ENCODE data around the gene PFN1. TPM values are rescaled to one million over a fixed set of nuclear protein-coding genes. Genes with fewer than 3 reads are reported as not detected.

PFN1 gene
- total and polyA plus RNA-seq, 4 donors, result 95.4 to 299 (median 244) TPM

GRCh38 chr17:4947010-4947410 is 1.3 kb downstream of the PFN1 start:
- 4% methylated on average over 6 of the region's 7 CpGs for WGBS (ENCODE audit: insufficient coverage)
- H3K27me3 ChIP-seq (ENCODE audit: control insufficient read depth, insufficient read depth, low read length), result peaks cover 10% of the 10 kb centered on the region
- H3K27ac ChIP-seq (ENCODE audit: low read depth, low read length), result peak overlapping the region; percentile 87
- DNase-seq (ENCODE audit: low read depth in 4 of 6, low spot score in 6 of 6), result no peak
- H3K9me3 ChIP-seq (ENCODE audit: control insufficient read depth, insufficient read depth, low read length), result no peaks in the 10 kb centered on the region
- peaks cover 29% of the 10 kb centered on the region for H3K4me1 ChIP-seq (ENCODE audit: control insufficient read depth, insufficient read depth, low read length)
- H3K36me3 ChIP-seq (ENCODE audit: control insufficient read depth, insufficient read depth, low read length), result peaks cover 38% of the 10 kb centered on the region
- H3K4me3 ChIP-seq (ENCODE audit: low read depth, low read length), result peak overlapping the region; percentile 92

GRCh38 chr17:4946312-4946976 is 1.9 kb downstream of the PFN1 start:
- no peak overlapping the region for H3K4me3 ChIP-seq (ENCODE audit: low read depth, low read length)
- whole genome bisulfite sequencing (ENCODE audit: insufficient coverage), result 67% methylated on average over 7 of the region's 16 CpGs
- H3K4me1 ChIP-seq (ENCODE audit: control insufficient read depth, insufficient read depth, low read length), result peaks cover 32% of the 10 kb centered on the region
- H3K36me3 ChIP-seq (ENCODE audit: control insufficient read depth, insufficient read depth, low read length), result peaks cover 44% of the 10 kb centered on the region
- peaks cover 10% of the 10 kb centered on the region for H3K27me3 ChIP-seq (ENCODE audit: control insufficient read depth, insufficient read depth, low read length)
- no peak overlapping the region for H3K27ac ChIP-seq (ENCODE audit: low read depth, low read length)
- no peaks in the 10 kb centered on the region for H3K9me3 ChIP-seq (ENCODE audit: control insufficient read depth, insufficient read depth, low read length)
- DNase-seq (ENCODE audit: low read depth in 4 of 6, low spot score in 6 of 6), result no peak

- Histone ChIP-seq H3K27ac (ENCODE audit: low read depth, low read length) (no peak overlapping the region), H3K36me3 (ENCODE audit: control insufficient read depth, insufficient read depth, low read length) (peaks cover 44% of the 10 kb centered on the region)
Observed at GRCh38 chr17:4945944-4946280, 2.4 kb downstream of the PFN1 start.

GRCh38 chr17:4945176-4945943 is 3.0 kb downstream of the PFN1 start:
- H3K36me3 ChIP-seq (ENCODE audit: control insufficient read depth, insufficient read depth, low read length), result peaks cover 44% of the 10 kb centered on the region
- 63% methylated on average over 2 of the region's 7 CpGs for WGBS (ENCODE audit: insufficient coverage)
- H3K9me3 ChIP-seq (ENCODE audit: control insufficient read depth, insufficient read depth, low read length), result no peaks in the 10 kb centered on the region
- no peak overlapping the region for H3K4me3 ChIP-seq (ENCODE audit: low read depth, low read length)
- peaks cover 3% of the 10 kb centered on the region for H3K27me3 ChIP-seq (ENCODE audit: control insufficient read depth, insufficient read depth, low read length)
- H3K27ac ChIP-seq (ENCODE audit: low read depth, low read length), result no peak overlapping the region
- no peak for DNase-seq (ENCODE audit: low read depth in 4 of 6, low spot score in 6 of 6)
- H3K4me1 ChIP-seq (ENCODE audit: control insufficient read depth, insufficient read depth, low read length), result peaks cover 32% of the 10 kb centered on the region

More at GRCh38 chr17:4945944-4946280, 2.4 kb downstream of the PFN1 start:
- H3K9me3 ChIP-seq (ENCODE audit: control insufficient read depth, insufficient read depth, low read length), result no peaks in the 10 kb centered on the region
- no peak overlapping the region for H3K4me3 ChIP-seq (ENCODE audit: low read depth, low read length)
- no CpG with 5 or more reads among the region's 4 CpGs for WGBS (ENCODE audit: insufficient coverage)
- peaks cover 8% of the 10 kb centered on the region for H3K27me3 ChIP-seq (ENCODE audit: control insufficient read depth, insufficient read depth, low read length)
- no peak for DNase-seq (ENCODE audit: low read depth in 4 of 6, low spot score in 6 of 6)
- peaks cover 34% of the 10 kb centered on the region for H3K4me1 ChIP-seq (ENCODE audit: control insufficient read depth, insufficient read depth, low read length)

GRCh38 chr17:4944554-4945175 is 3.7 kb downstream of the PFN1 start:
- no peaks in the 10 kb centered on the region for H3K9me3 ChIP-seq (ENCODE audit: control insufficient read depth, insufficient read depth, low read length)
- DNase-seq (ENCODE audit: low read depth in 4 of 6, low spot score in 6 of 6), result no peak
- peaks cover 27% of the 10 kb centered on the region for H3K4me1 ChIP-seq (ENCODE audit: control insufficient read depth, insufficient read depth, low read length)
- H3K27ac ChIP-seq (ENCODE audit: low read depth, low read length), result no peak overlapping the region
- H3K4me3 ChIP-seq (ENCODE audit: low read depth, low read length), result no peak overlapping the region
- 83% methylated on average over 5 of the region's 8 CpGs for WGBS (ENCODE audit: insufficient coverage)
- peaks cover 44% of the 10 kb centered on the region for H3K36me3 ChIP-seq (ENCODE audit: control insufficient read depth, insufficient read depth, low read length)
- H3K27me3 ChIP-seq (ENCODE audit: control insufficient read depth, insufficient read depth, low read length), result no peaks in the 10 kb centered on the region

GRCh38 chr17:4944163-4944553 is 4.2 kb downstream of the PFN1 start:
- Histone ChIP-seq H3K27ac (ENCODE audit: low read depth, low read length) (no peak overlapping the region), H3K4me1 (ENCODE audit: control insufficient read depth, insufficient read depth, low read length) (peaks cover 31% of the 10 kb centered on the region), H3K27me3 (ENCODE audit: control insufficient read depth, insufficient read depth, low read length) (no peaks in the 10 kb centered on the region), H3K36me3 (ENCODE audit: control insufficient read depth, insufficient read depth, low read length) (peaks cover 44% of the 10 kb centered on the region), H3K9me3 (ENCODE audit: control insufficient read depth, insufficient read depth, low read length) (no peaks in the 10 kb centered on the region), H3K4me3 (ENCODE audit: low read depth, low read length) (no peak overlapping the region)
- 69% methylated on average over 2 of the region's 3 CpGs for WGBS (ENCODE audit: insufficient coverage)
- no peak for DNase-seq (ENCODE audit: low read depth in 4 of 6, low spot score in 6 of 6)

GRCh38 chr17:4942760-4943508 is 5.4 kb downstream of the PFN1 start:
- Histone ChIP-seq H3K27ac (ENCODE audit: low read depth, low read length) (no peak overlapping the region), H3K4me1 (ENCODE audit: control insufficient read depth, insufficient read depth, low read length) (peaks cover 44% of the 10 kb centered on the region), H3K4me3 (ENCODE audit: low read depth, low read length) (no peak overlapping the region), H3K9me3 (ENCODE audit: control insufficient read depth, insufficient read depth, low read length) (no peaks in the 10 kb centered on the region), H3K27me3 (ENCODE audit: control insufficient read depth, insufficient read depth, low read length) (no peaks in the 10 kb centered on the region), H3K36me3 (ENCODE audit: control insufficient read depth, insufficient read depth, low read length) (peaks cover 54% of the 10 kb centered on the region)
- DNase-seq (ENCODE audit: low read depth in 4 of 6, low spot score in 6 of 6), result no peak
- 90% methylated on average over 4 of the region's 13 CpGs for WGBS (ENCODE audit: insufficient coverage)

- 77% methylated on average over 3 of the region's 4 CpGs for WGBS (ENCODE audit: insufficient coverage)
Observed at GRCh38 chr17:4941319-4941610, 7.1 kb downstream of the PFN1 start.

GRCh38 chr17:4940555-4941318 is 7.6 kb downstream of the PFN1 start:
- under 1% methylated on average over 22 of the region's 29 CpGs for WGBS (ENCODE audit: insufficient coverage)
- H3K4me1 ChIP-seq (ENCODE audit: control insufficient read depth, insufficient read depth, low read length), result peaks cover 38% of the 10 kb centered on the region
- no peaks in the 10 kb centered on the region for H3K9me3 ChIP-seq (ENCODE audit: control insufficient read depth, insufficient read depth, low read length)
- peak overlapping the region; percentile 96 for H3K27ac ChIP-seq (ENCODE audit: low read depth, low read length)
- DNase-seq (ENCODE audit: low read depth in 4 of 6, low spot score in 6 of 6), result no peak
- H3K4me3 ChIP-seq (ENCODE audit: low read depth, low read length), result peak overlapping the region; percentile 93
- H3K36me3 ChIP-seq (ENCODE audit: control insufficient read depth, insufficient read depth, low read length), result peaks cover 74% of the 10 kb centered on the region
- H3K27me3 ChIP-seq (ENCODE audit: control insufficient read depth, insufficient read depth, low read length), result no peaks in the 10 kb centered on the region

More at GRCh38 chr17:4941319-4941610, 7.1 kb downstream of the PFN1 start:
- Histone ChIP-seq H3K27me3 (ENCODE audit: control insufficient read depth, insufficient read depth, low read length) (no peaks in the 10 kb centered on the region), H3K9me3 (ENCODE audit: control insufficient read depth, insufficient read depth, low read length) (no peaks in the 10 kb centered on the region), H3K36me3 (ENCODE audit: control insufficient read depth, insufficient read depth, low read length) (peaks cover 71% of the 10 kb centered on the region), H3K4me3 (ENCODE audit: low read depth, low read length) (peak overlapping the region; percentile 93), H3K27ac (ENCODE audit: low read depth, low read length) (no peak overlapping the region), H3K4me1 (ENCODE audit: control insufficient read depth, insufficient read depth, low read length) (peaks cover 39% of the 10 kb centered on the region)
- DNase-seq (ENCODE audit: low read depth in 4 of 6, low spot score in 6 of 6), result no peak
